HG03342 (cell line): ENCODE measurements around the gene ERICH6B.

Experiments
- ATAC-seq: cut with Tn5 transposase; IDR thresholded peaks from one replicate; pipeline ENCODE4 v1.9.1; 2021; ENCODE audit warnings: mild to moderate bottlenecking, moderate library complexity; ENCODE audit not compliant: unreplicated experiment

Gene ERICH6B

DNA sequence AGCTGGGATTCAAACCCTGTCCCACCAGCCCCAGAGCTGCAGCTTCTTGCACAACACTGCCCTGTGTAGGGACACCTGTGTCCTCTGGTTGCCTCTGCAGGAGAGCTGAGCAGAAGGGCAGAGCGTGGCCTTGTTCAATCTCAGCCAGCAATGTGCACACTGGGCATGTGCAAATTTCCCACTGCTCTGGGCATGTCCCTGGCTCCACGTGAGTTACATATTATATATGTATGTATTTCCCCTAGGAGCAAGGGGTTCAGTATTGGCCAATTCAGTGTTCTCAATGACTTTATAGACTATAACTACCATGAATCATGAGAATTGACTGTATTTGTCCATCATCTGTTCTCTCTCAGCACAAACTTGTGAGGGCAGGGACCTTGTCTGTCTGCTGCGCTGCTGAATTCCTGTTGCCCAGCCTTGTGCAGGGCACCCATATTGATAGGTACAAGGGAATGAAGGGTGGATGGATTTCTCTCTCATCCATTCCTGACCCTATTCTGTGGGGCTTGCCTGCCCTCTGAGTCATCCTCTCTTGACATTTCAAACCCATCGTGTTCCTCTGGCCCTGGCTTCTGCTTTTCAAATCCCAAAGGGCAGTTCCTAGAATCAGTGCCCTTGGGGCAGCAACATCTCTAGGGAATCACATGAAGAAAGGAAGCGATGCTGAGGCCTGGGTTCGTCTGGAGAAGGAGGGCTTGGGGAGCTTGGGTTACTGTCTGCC is 69.7 kb downstream of the ERICH6B start:
- ATAC-seq: no peak

DNA sequence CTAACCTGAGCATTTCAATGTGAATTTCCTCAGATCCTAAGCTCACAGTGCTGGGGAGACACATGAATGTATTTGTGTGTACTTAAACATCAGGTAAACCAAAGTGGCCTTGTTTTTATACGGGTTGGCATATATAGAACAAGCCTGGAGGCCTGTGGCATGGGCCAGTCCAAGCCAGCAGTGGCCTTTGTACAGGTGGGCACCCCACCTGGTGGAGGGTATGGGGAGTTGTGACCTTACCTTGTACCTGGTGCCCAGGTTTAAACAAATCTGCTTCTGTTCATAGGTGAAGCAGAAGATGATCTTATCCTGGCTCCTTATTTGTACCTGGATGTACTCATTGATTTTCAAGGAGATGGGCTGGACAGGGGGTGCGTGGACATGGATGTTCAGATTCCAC is 71.0 kb downstream of the ERICH6B start:
- no peak for ATAC-seq

DNA sequence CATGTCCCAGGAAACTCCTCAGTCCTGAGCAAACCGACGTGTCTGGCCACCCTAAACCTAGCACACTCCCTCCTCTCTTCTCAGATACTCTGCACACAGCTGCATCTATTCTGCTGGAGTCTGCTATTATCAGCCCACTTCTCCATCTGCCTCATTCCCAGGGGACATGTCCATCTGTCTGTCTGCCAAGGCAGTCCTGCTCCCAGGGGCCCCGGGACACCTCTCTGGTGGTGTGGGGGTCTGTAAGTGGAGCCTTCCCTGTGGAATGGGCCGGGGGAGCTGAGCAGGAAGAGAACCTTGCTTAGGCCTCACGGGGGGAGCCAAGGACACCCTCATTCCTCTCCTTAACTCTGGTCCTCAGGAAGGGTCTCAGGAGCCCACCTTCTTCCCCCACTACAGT is 72.7 kb downstream of the ERICH6B start:
- no peak for ATAC-seq

DNA sequence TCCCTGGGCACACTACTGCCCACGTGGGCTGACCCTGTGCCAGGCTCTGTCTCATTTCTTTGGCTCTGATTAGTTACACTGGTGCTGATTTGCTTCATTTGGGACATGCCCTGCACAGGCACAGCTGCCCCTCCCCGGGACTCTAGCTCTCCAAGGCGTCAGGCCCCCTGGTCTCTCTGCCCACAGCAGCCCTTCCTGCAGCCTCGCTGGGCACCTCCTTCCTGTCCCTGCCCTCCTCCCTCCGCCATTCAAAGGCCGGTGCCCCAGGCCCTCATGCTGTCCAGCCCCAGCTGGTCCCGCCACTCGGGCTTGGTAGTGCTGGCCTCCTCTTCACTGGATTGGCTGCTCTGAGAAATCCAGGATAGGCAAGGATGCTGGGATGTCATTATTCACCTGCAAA is 73.1 kb downstream of the ERICH6B start:
- no peak for ATAC-seq

GRCh38 chr13:45541806-45542205 is 73.7 kb downstream of the ERICH6B start:
- ATAC-seq: no peak

DNA sequence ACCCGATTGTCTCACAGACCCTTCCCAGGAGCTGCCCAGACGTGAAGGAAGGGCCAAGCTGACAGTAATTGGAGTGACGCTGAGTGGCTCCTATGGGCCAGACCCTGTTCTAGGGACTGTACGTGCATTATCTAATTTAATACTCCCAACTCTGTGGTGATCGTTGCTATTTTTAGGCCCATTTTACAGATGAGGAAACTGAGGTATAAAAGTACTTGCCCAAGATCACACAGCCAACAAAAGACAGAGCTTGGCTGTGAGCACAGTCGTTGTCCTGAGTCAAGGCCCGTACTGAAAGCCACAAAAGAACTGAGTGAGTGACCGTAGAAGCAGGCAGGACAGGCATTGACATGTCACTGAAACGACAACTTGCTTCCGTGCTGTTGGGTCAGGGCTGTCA is 74.7 kb downstream of the ERICH6B start:
- no peak for ATAC-seq

DNA sequence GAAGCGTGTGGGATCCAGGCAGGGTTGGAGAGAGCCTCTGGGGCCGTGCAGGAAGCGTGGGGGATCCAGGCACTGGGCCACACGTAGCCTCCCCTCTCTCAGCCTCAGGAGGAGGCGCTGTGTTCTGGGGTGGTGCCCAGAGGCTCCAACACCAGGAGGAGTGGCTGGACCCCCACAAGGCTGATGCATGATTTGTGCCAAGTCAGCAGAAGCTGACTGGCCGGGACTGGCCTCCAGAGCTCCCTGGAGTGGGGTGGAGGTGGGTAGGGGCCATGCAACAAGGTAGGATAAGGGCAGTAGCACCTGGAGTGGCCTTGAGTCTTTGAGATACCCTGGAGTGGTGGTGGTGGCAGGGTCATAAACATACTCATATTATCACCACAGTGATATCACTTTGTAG is 75.3 kb downstream of the ERICH6B start:
- no peak for ATAC-seq

GRCh38 chr13:45538382-45538781 is 77.2 kb downstream of the ERICH6B start:
- peak; percentile 81 for ATAC-seq

GRCh38 chr13:45537516-45537915 is 78.0 kb downstream of the ERICH6B start:
- ATAC-seq: no peak

GRCh38 chr13:45536224-45536623 is 79.3 kb downstream of the ERICH6B start:
- ATAC-seq: no peak

GRCh38 chr13:45534604-45535003 is 80.9 kb downstream of the ERICH6B start:
- ATAC-seq: no peak

GRCh38 chr13:45529758-45530157 is 85.8 kb downstream of the ERICH6B start:
- no peak for ATAC-seq

DNA sequence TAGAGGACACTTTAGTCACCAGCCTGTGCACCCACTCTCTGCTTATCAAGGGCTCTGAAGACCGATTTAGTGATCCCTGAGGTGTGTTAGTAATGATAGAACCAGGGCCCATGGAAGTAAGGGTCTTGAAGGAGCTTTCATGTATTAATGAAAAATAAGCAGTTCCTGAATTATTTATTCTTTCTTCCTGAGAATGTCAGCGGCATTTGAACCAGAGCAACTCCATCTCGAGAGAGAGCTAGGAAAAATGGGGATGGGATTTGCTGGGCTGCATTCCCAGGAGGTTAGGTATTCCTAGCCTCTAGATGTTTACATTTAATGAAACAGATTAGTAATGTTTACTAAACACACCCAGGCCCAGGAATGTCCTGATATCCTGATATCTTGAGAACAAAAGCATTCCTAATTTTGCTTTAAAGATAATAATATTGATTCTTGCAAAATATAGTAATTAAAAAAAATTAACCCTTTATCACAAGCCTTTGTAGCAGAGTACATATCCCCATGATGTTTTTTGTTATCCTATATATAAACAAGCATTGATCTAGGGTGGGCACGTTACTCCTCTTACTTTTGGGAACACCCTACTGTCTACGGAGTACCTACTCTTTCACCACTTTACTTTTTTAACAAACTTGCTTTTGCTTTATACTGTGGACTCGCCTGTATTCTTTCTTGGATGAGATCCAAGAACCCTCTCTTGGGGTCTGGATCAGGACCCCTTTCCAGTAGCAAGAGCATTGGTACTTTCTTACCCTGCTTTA is 87.7 kb downstream of the ERICH6B start:
- ATAC-seq: no peak

- ATAC-seq: no peak
Observed at GRCh38 chr13:45522571-45522970, 93.0 kb downstream of the ERICH6B start.

DNA sequence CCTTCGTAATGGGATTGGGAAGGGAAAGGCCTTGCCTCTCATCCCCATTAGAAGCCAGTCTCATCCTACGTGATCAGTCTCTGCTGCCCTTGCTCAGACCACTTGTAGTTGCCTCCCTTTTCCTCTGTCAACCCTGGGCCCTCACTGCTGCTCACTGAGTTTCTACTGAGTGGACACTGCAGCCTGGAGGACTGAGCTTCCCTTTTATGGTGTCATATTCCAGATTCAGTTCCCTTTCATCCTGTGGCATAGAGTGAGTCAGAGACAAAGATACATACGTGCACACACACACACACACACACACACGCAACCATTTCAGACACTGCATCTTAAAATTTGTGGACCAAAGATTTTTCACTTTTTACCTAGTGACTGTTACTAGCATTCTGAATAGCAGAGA is 94.2 kb downstream of the ERICH6B start:
- ATAC-seq: no peak

GRCh38 chr13:45519493-45519892 is 96.0 kb downstream of the ERICH6B start:
- no peak for ATAC-seq

GRCh38 chr13:45518525-45519245 is 96.9 kb downstream of the ERICH6B start:
- no peak for ATAC-seq

- no peak for ATAC-seq
Observed at GRCh38 chr13:45516757-45517156, 98.8 kb downstream of the ERICH6B start.

DNA sequence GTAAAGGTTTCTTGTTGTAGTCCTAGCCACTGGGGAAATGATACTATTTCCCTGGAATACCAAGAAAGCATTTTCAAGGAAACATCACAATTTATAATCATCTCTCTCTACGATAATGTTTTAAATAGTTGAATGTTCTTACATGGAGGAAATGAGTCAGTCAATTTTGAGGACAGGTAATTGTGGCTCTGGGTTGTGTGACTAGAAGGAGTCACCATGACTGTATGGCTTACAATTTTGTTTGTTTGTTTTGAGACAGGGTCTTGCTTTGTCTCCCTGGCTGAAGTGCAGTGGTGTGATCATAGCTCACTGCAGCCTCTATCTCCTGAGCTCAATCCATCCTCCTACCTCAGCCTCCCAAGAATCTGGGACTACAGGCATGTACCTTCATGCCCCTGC is 103.4 kb downstream of the ERICH6B start:
- ATAC-seq: no peak

DNA sequence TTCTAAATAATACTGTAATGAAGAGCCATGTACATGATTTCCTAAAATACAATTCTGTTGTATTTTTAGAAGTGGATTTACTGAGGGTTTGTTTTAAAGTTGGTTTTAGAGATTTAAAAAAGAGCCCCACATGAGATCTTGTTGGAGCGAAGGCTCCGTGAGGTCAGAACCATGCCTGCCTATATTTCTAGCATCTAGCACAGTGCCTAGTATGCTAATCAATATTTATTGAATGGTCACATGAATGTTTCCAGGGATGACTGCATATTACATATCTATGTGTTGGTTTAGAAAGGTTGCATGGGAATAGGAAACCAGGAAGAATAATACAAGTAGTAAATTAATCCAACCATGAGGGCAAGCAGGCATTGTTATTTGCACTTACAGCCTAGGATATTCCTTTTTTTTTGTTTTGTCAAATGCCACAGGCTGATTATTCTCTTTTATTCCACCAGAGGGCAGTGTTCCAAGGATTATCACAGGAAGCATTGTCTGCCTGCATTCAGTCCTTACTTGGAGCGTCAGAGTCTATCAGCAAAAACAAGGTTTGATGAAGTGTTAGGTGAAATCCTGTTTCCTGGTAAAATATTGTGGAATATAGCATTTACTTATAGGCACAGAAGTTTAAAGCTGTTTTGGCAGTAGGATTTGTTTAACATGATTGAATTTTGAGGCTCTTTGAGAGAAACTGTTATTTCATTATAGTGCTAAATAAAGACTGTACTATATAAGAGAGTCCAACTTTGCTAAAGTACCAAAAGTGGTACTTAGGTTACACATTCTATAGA is 104.0 kb downstream of the ERICH6B start:
- ATAC-seq: no peak

DNA sequence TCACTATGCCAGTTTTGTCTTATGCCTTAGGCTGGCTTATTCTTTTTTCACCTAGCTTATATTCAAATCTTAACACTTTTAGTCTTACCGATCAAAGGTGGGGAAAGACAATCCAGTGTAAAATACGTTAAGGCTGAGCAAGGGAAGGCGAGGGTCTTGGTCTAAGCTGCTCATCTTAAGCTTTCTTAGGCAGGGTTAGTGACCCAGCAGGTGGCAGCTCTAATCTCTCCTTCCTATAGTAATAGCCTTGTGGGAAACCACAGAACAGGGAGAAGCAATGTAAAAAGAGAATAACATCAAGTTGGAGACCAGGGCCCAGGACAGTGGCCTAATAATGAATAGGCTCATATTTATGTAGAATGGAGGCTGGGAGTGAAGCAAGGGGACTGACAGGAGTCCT is 104.9 kb downstream of the ERICH6B start:
- ATAC-seq: no peak
